Gastroesophageal sphincter (tissue), 2 donors: Measurements from ENCODE around the gene FABP6.

Experiments
- EP300 ChIP-seq: sonication (generic); formaldehyde crosslinking; IDR thresholded peaks from one replicate; pipeline ENCODE4 v1.6.1; 2017; ENCODE audit warnings: antibody characterized with exemption, mild to moderate bottlenecking
- POLR2A ChIP-seq, 2 donors: fragments of 450-650 bp; IDR thresholded peaks; one replicate each; pipeline ENCODE4 v1.6.1; 2017; ENCODE audit warnings: antibody characterized with exemption in 2 of 2, mild to moderate bottlenecking in 2 of 2, moderate library complexity in 1 of 2

DNA sequence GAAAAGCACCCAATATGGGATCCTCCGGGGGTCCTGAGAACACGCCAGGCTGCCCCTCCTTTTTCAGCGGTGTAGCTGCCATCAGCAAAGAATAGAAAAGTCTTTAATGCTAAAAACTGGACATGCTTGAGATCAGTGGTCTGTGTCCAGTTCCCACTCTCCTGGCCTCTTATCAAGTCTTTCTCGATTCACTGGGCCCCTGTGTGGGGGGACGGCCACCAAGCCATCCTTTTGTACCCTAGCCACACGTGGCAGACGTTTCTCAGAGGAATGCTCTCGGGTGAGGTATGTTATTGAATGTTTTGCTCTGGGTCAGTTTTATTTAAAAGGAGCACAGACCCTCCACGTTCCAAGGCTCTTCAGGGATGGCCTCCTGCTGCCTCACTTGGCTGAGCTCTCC, 23.6 kb downstream of the FABP6 start:
- no peak for TF ChIP-seq EP300
- TF ChIP-seq POLR2A (IDR thresholded peaks at IDR 0.05), result no peak
